ENCODE measurements around the gene ANKRD22.

Gene ANKRD22

DNA sequence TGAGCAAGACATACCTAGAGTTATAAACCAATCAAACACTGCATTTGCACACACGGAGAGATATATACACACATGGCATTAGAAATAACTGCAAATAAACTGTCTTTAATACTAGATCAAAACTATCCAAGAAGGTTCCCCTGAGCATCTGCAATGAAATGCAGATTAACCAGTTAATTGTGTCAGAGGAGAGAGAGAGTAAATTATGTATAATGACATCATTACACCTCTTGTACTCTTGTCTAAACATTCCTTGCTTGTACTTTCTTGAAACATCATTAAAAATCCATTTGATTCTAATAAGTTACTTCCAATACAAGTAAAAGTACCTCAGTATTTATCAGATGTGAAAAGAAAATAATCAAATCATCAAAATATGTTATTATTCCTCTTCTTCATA is 932 bp downstream of the ANKRD22 start:
- no peak for DNase-seq (ENCODE audit: low spot score)
- in situ Hi-C loops (cut with MboI; ENCODE audit: low pct_unique_long_range_greater_than_20kb, low sequenced_read_pairs, unreplicated experiment) = no loop called here
- TF ChIP-seq, protein P1, sequence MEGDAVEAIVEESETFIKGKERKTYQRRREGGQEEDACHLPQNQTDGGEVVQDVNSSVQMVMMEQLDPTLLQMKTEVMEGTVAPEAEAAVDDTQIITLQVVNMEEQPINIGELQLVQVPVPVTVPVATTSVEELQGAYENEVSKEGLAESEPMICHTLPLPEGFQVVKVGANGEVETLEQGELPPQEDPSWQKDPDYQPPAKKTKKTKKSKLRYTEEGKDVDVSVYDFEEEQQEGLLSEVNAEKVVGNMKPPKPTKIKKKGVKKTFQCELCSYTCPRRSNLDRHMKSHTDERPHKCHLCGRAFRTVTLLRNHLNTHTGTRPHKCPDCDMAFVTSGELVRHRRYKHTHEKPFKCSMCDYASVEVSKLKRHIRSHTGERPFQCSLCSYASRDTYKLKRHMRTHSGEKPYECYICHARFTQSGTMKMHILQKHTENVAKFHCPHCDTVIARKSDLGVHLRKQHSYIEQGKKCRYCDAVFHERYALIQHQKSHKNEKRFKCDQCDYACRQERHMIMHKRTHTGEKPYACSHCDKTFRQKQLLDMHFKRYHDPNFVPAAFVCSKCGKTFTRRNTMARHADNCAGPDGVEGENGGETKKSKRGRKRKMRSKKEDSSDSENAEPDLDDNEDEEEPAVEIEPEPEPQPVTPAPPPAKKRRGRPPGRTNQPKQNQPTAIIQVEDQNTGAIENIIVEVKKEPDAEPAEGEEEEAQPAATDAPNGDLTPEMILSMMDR (IDR thresholded peaks at IDR 0.05; ENCODE audit: extremely low read depth, insufficient read depth, missing control alignments) = no peak

DNA sequence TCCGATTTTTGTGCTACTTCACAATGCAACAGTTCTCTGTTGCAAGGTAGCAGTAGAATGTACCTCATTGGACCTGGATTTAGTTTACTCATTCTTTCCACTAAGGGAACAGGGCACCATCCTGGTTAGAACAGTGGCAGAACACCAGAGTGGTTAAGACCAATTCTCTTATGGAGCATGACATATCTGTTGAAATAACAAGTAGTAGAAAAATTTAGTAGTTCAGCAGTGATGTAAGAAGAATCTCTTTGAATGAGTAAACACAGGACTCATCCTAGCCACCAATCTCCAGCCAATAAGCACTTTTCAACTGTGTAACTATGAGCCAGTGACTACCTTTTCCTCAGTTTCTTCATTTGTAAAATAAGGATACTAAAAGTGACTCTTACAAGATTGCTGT is 2.4 kb downstream of the ANKRD22 start:
- no peak for DNase-seq (ENCODE audit: low spot score)
- TF ChIP-seq, protein P1 (IDR thresholded peaks at IDR 0.05; ENCODE audit: extremely low read depth, insufficient read depth, missing control alignments) = no peak
- in situ Hi-C loops (cut with MboI; ENCODE audit: low pct_unique_long_range_greater_than_20kb, low sequenced_read_pairs, unreplicated experiment) = no loop called here

DNA sequence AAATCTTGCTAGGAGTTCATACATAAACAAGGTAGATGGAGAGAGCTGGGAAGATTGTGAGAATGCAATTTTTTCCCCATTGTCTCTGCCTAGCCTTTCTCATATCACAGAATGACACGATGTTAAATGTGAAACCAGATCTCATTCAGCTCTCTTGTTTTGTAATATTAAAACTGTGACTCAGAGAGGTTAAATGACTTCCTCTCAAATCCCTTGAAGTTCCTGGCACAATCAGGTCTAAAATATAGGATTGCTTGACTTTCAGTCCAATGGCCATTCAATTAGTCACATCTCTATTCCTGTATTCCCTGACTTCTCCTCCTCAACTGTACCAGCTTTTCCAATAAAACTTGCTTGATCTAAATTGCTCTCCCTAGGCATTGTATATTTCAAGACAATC is 3.1 kb downstream of the ANKRD22 start:
- no peak for DNase-seq (ENCODE audit: low spot score)
- in situ Hi-C loops (cut with MboI; ENCODE audit: low pct_unique_long_range_greater_than_20kb, low sequenced_read_pairs, unreplicated experiment) = no loop called here
- TF ChIP-seq, protein P1 (IDR thresholded peaks at IDR 0.05; ENCODE audit: extremely low read depth, insufficient read depth, missing control alignments) = no peak

DNA sequence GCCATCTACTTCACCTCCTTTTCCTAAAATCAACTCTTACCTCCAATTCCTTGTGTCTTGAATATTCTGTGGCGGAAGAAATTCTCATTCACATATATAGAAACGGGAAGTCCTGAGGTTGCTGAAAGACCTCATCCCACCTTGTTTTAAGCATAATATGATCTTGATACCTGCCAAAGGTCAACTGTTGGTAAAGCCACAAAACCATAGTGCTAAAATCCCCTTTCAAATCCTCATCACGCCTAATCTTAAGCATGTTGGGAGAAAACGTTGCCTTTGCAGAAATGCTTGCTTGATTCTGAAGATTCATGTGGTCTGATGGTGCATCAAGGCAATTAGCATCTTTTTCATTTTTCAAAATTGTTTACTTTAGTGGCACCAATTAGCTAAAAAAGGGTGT is 8.5 kb downstream of the ANKRD22 start:
- in situ Hi-C loops (cut with MboI; ENCODE audit: low pct_unique_long_range_greater_than_20kb, low sequenced_read_pairs, unreplicated experiment) = no loop called here
- TF ChIP-seq, protein P1 (IDR thresholded peaks at IDR 0.05; ENCODE audit: extremely low read depth, insufficient read depth, missing control alignments) = no peak
- no peak for DNase-seq (ENCODE audit: low spot score)

DNA sequence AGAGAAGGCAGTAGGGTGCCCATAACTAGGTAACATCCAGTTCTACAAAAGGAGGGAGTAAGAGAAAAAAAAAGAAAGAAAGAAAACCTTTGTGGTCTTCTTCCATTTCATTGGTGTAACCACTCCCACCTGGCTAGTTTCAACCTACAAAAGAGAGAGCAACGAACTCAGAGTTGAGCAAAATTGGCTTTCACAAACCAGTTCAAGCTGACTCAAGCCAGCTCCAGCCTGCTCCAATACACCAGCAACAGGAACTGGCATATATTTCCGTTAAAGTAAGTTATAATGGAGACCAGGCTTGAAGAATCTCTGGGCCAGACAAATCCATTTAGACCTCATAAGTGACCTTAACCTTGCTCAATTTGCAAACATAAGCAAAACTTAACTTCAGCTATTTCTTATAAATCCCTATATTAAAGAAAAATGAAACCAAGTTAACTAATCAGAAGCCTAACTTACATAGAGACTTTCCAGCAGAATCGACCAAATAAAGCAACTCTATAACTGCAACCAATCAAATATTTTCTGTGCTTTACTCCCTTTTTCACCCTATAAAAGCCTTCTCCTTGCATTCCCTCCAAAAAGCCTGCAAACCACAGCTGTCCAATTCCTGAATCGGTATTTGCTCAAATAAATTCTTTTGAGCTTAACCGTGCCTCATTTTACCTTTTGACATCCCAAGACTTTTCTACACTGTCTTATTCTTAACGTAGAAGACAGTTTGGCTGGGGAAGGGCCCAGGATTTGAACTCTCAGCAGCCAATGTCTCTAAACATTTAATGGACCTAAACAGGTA is 10.1 kb downstream of the ANKRD22 start:
- DNase-seq (ENCODE audit: low spot score) = no peak
- TF ChIP-seq, protein P1 (IDR thresholded peaks at IDR 0.05; ENCODE audit: extremely low read depth, insufficient read depth, missing control alignments) = no peak
- in situ Hi-C loops (cut with MboI; ENCODE audit: low pct_unique_long_range_greater_than_20kb, low sequenced_read_pairs, unreplicated experiment) = no loop called here

DNA sequence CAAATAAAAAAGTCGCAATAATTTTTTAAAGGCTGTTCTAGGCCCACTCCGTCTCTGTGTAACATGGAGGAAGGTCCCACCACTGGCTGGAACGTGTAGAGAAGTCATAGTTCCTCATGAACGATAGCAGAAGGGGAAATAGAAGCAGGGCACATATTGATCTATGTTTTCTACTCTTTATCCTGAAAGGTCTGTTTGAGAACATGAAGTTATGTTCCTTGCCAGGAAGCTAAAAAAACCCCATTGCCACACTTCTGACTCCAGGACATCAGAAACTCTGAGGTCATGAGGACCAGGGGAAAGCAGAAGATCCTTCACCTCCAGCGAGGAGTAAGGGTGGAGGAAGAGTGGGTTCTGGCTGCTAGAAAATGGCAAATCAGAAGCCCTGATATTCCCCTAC is 10.8 kb downstream of the ANKRD22 start:
- in situ Hi-C loops (cut with MboI; ENCODE audit: low pct_unique_long_range_greater_than_20kb, low sequenced_read_pairs, unreplicated experiment) = no loop called here
- DNase-seq (ENCODE audit: low spot score) = no peak
- TF ChIP-seq, protein P1 (IDR thresholded peaks at IDR 0.05; ENCODE audit: extremely low read depth, insufficient read depth, missing control alignments) = no peak

All from GM13977 (cell line).